Gastrocnemius medialis (tissue), 4 donors: ENCODE results near the gene LRP5. TPM values are rescaled to one million over a fixed set of nuclear protein-coding genes. Genes with fewer than 3 reads are reported as not detected.

ENCODE experiments used
- ATAC-seq, 2 donors: fragments of 150-250 bp; one replicate each; pipeline ENCODE4 v1.9.1; 2016
- DNase-seq, 2 donors: peaks; one replicate each; pipeline ENCODE4 v3.0.0-alpha.2; 2019
- H3K27ac ChIP-seq, 4 donors: fragments of 200-600 bp; sonication (generic); 1 replicate in 1 of 4; 2 replicates in 3 of 4; pipeline ENCODE4 v1.5.1; 2016 to 2018; ENCODE audit warnings: mild to moderate bottlenecking in 2 of 4, moderate library complexity in 1 of 4
- H3K27me3 ChIP-seq, 3 donors: fragments of 200-600 bp; sonication (generic) in 2 of 3; 1 replicate in 1 of 3; 2 replicates in 2 of 3; pipeline versions ENCODE4 v1.5.1 to v1.6.0; 2016 to 2019; ENCODE audit warnings: mild to moderate bottlenecking in 1 of 3, moderate library complexity in 1 of 3
- H3K36me3 ChIP-seq, 2 donors: fragments of 200-600 bp; sonication (generic) in 1 of 2; one replicate each; pipeline ENCODE4 v1.5.1; 2017 to 2018
- H3K4me1 ChIP-seq, 2 donors: fragments of 200-600 bp; sonication (generic) in 1 of 2; one replicate each; pipeline ENCODE4 v1.5.1; 2016 to 2017; ENCODE audit warnings: mild to moderate bottlenecking in 2 of 2
- H3K4me3 ChIP-seq, 4 donors: fragments of 200-600 bp; sonication (generic) in 3 of 4; 1 replicate in 1 of 4; 2 replicates in 3 of 4; pipeline ENCODE4 v1.5.1; 2016 to 2019; ENCODE audit warnings: mild to moderate bottlenecking in 2 of 4
- H3K9me3 ChIP-seq, 3 donors: fragments of 200-600 bp; sonication (generic) in 2 of 3; 1 replicate in 1 of 3; 2 replicates in 2 of 3; pipeline ENCODE4 v1.5.1; 2016 to 2019
- POLR2A ChIP-seq, 2 donors: fragments of 450-650 bp; IDR thresholded peaks; one replicate each; pipeline ENCODE4 v1.6.1; 2017; ENCODE audit warnings: antibody characterized with exemption in 2 of 2, mild to moderate bottlenecking in 2 of 2, moderate library complexity in 2 of 2
- in situ Hi-C, 4 donors: fragments of 200-750 bp; cut with MboI; loops; one replicate each; pipeline versions ENCODE4 v1.15.0 to v1.8.0; 2017; ENCODE audit warnings: low sequenced_read_pairs in 4 of 4
- intact Hi-C: fragments of 100-400 bp; cut with DNase I; formaldehyde crosslinking; loops from one replicate; pipeline ENCODE4 v1.15.1; 2023; ENCODE audit warnings: low total_unique reads
- total RNA-seq, 4 donors: library from RNA; depleted of rRNA; stranded (reverse); fragments of >200 nt; gene quantifications; one replicate each; pipeline versions ENCODE4 v1.1.0 to v1.2.3, GENCODE V29; 2016
- TF ChIP-seq, protein P1 (sequence below), 5 experiments: fragments of 450-650 bp in 3 of 5; fragments of 200-600 bp in 2 of 5; sonication (generic) in 2 of 5; IDR thresholded peaks in 4 of 5; conservative IDR thresholded peaks in 1 of 5; 1 replicate in 4 of 5; 2 replicates in 1 of 5; pipeline ENCODE4 v1.5.1; 2016 to 2019; ENCODE audit warnings: antibody characterized with exemption in 5 of 5, mild to moderate bottlenecking in 3 of 5, moderate library complexity in 3 of 5

Gene LRP5
- total RNA-seq, 4 donors from 2014 or later, result 3.7 to 12.3 (median 8.1) TPM

DNA sequence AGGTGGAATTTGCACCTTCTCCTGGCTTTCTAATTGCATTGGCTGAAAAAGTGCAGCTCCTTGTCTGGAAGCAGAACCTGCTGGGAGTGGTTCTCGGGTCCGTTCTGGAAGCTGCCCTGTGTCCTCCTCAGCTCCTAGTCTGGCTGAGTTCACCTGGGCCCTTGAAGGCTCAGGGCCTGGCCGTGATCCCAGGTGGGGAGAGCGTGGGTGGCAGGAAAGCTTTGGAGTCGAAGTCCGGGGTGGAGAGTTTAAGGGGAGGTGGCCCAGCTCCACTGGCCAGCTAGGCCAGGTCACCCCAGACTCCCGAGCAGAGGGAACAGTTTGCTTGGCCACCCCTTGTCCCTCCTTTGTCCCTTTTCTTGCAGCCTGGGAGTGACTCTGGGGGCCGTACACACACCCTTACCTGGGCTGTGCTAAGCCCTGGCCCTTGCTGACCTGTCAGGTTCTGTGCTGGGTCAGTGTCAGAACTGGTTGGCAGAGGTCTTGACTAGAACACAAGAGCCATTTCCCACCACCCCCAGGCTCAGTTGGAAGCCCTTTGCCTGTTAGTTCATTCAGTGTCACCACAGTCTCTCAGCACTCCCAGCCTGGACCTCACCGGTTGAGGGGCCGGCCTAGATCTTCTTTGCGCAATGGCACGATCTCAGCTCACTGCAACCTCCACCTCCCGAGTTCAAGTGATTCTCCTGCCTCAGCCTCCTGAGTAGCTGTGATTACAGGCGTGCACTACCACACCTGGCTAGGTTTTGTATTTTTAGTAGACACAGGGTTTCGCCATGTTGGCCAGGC is 37.3 kb downstream of the LRP5 start:
- H3K27ac ChIP-seq, result no peak overlapping the region
- intact Hi-C loops, result no loop called here

DNA sequence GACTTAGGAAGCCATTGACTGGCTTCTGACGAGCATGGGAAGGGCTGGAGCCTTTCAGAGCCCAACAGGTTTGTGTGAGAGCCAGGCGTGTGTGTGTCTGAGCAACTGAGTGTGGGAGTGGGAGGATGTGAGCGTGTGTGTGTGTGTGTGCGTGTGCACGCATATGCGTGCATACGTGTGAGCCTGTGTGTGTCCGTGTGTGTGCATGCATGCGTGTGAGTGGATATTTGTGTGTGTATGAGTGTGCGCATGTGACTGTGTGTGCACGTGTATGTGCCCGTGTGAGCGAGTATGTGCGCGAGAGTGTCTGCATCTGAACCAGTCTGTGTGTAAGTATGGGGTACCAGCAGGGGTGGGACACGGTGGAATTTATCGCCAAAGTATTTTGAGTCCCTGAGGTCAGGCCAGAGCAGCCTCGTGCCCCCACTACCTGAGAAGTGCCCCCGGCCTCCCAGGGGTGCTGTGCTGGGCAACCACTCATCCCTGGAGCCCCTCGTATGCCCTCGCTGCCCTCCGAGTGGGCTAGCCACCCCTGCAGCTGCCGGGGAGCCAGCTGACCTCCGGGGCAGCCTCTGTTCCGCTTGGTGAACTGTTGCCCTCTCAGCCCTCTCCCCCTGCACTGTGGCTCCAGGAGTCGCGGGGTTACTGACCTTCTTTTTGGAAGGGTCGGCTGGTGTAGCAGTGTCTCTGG is 38.5 kb downstream of the LRP5 start:
- no peaks in the 10 kb centered on the region for H3K36me3 ChIP-seq
- no peaks in the 10 kb centered on the region for H3K27me3 ChIP-seq
- no peak for DNase-seq
- ATAC-seq, result no peak
- TF ChIP-seq POLR2A (IDR thresholded peaks at IDR 0.05), result no peak
- TF ChIP-seq, protein P1, sequence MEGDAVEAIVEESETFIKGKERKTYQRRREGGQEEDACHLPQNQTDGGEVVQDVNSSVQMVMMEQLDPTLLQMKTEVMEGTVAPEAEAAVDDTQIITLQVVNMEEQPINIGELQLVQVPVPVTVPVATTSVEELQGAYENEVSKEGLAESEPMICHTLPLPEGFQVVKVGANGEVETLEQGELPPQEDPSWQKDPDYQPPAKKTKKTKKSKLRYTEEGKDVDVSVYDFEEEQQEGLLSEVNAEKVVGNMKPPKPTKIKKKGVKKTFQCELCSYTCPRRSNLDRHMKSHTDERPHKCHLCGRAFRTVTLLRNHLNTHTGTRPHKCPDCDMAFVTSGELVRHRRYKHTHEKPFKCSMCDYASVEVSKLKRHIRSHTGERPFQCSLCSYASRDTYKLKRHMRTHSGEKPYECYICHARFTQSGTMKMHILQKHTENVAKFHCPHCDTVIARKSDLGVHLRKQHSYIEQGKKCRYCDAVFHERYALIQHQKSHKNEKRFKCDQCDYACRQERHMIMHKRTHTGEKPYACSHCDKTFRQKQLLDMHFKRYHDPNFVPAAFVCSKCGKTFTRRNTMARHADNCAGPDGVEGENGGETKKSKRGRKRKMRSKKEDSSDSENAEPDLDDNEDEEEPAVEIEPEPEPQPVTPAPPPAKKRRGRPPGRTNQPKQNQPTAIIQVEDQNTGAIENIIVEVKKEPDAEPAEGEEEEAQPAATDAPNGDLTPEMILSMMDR (IDR thresholded peaks at IDR 0.05 in 4 of 5, conservative IDR thresholded peaks at IDR 0.05 in 1 of 5), result no peak
- peaks cover 25 to 31% of the 10 kb centered on the region in 2 donors for H3K4me1 ChIP-seq
- no peak overlapping the region for H3K4me3 ChIP-seq
- no peaks in the 10 kb centered on the region for H3K9me3 ChIP-seq
- H3K27ac ChIP-seq, result no peak overlapping the region
- intact Hi-C loops (no loop called here), in situ Hi-C loops (no loop called here)

More for the DNA sequence above, 37.3 kb downstream of the LRP5 start:
- no peaks in the 10 kb centered on the region for H3K9me3 ChIP-seq
- peaks cover 16 to 23% of the 10 kb centered on the region in 2 donors for H3K4me1 ChIP-seq
- TF ChIP-seq, protein P1 (IDR thresholded peaks at IDR 0.05 in 4 of 5, conservative IDR thresholded peaks at IDR 0.05 in 1 of 5), result no peak
- TF ChIP-seq POLR2A (IDR thresholded peaks at IDR 0.05), result no peak
- H3K36me3 ChIP-seq, result no peaks in the 10 kb centered on the region
- in situ Hi-C loops, result no loop called here
- H3K4me3 ChIP-seq, result no peak overlapping the region
- no peaks in the 10 kb centered on the region for H3K27me3 ChIP-seq
- DNase-seq (no peak), ATAC-seq (no peak)

DNA sequence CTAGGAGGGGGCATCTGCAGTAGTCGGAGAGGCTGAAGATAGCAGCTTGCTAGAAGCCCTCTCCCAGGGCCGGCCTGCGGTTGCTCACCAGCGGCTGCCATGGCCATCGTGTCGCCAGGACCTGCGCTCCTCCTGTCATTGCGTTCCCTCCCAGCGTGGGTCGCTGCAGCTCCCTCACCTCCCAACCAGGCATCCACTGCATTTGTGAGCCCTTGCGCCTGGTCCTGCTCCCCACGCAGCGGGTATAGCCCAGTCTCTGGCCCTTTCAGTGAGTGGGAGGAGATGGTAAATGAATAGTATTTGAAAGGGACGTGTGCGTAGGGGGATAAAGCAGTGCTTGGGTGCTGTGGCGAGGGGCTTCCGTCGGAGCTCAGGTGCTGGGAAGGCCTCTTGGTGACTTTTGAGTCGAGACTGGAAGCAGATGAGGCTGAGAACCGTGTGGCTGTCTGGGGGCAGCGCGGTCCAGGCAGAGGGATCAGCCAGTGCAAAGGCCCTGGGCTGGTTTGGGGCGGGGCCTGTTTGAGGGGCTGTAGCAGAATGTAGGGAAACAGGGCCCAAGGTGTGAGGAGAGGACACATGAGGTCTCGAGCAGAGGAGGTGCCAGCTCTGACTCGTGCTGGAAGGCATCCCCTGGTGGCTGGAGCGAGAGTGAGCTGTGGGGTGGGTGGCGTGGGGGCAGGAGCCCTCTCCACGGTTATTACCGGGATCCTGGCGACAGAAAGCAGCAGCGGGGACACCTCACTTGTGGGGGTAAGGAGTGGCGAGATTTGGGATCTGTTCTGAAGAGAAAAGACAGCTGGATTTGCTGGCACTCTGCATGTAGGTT is 39.3 kb downstream of the LRP5 start:
- Histone ChIP-seq H3K4me3 (no peak overlapping the region), H3K4me1 (peaks cover 17 to 23% of the 10 kb centered on the region in 2 donors), H3K36me3 (no peaks in the 10 kb centered on the region), H3K27me3 (no peaks in the 10 kb centered on the region), H3K27ac (no peak overlapping the region), H3K9me3 (no peaks in the 10 kb centered on the region)
- TF ChIP-seq, protein P1 (IDR thresholded peaks at IDR 0.05 in 4 of 5, conservative IDR thresholded peaks at IDR 0.05 in 1 of 5), result no peak
- no peak for TF ChIP-seq POLR2A (IDR thresholded peaks at IDR 0.05)
- intact Hi-C loops (no loop called here), in situ Hi-C loops (no loop called here)
- ATAC-seq, result no peak
- no peak for DNase-seq

DNA sequence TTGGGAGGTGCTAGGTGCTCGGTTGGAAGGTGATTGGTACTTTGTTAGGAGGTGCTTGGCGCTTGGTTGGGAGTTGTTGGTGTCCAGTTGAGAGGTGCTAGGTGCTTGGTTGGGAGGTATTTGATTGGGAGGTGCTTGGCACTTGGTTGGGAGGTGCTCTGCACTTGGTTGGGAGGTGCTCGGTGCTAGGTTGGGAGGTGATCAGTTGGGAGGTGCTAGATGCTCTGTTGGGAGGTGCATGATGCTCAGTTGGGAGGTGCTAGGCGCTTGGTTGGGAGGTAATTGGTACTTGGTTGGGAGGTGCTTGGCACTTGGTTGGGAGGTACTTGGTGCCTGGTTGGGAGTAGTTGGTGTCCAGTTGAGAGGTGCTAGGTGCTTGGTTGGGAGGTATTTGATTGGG is 40.2 kb downstream of the LRP5 start:
- in situ Hi-C loops (no loop called here), intact Hi-C loops (no loop called here)
- DNase-seq (no peak), ATAC-seq (no peak)
- no peak overlapping the region for H3K4me3 ChIP-seq
- TF ChIP-seq, protein P1 (IDR thresholded peaks at IDR 0.05 in 4 of 5, conservative IDR thresholded peaks at IDR 0.05 in 1 of 5), result no peak
- TF ChIP-seq POLR2A (IDR thresholded peaks at IDR 0.05), result no peak
- H3K27ac ChIP-seq, result no peak overlapping the region
- H3K9me3 ChIP-seq, result no peaks in the 10 kb centered on the region
- no peaks in the 10 kb centered on the region for H3K36me3 ChIP-seq
- H3K27me3 ChIP-seq, result no peaks in the 10 kb centered on the region
- peaks cover 16 to 18% of the 10 kb centered on the region in 2 donors for H3K4me1 ChIP-seq
